ENCODE data around the gene ACP1.

Gene ACP1

DNA sequence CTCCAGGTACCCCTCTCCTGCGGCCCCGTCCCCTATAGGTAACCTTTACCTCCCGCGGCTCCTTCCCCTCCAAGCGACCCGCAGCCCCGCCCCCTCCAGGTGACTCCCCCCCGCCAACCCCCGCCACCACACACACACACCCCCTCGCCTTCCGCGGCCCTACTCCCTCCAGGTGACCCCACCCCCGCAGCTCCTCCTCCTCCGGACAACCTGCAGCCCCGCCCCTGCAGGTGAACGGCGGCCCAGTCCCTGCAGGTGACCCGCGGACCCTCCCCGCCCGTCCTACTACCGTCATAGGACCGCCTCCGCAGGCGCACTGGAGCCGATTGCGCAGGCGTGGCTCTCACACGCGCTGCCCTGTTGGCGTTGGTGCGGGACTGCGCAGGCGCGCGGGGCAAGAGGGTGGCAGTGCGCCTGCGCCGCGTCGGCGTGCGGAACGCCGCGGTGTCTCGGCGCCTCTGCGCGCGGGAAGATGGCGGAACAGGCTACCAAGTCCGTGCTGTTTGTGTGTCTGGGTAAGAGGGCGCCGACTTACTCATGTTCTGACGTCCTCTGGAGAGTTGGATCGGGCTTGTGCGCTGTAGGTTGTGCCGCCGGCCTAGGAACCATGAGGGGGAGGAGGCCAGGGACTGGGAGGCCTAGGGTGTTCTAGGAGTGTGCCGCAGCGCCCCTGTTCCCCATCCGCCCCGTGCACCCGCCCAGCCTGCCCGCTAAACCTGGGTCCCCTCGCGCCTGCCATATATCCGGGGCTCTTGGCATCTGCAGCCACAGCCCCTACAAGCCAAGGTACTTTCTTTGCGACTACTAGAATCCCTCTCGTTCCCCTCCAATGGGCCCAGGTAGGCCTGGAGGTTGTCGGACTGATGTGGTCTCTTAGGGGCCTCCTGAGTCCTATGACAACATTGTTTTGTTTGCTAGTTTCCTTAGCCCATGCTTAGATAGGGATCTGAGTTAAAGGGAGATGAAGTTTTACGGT, at the start of gene ACP1:
TSS of gene ACP1 (plus strand) at position 455 of the 976 bp plus-strand sequence. CDS start at position 473, 18 bp downstream.
- H3K9ac ChIP-seq (ENCODE audit: low read length), result peak within 1 kb of the TSS; percentile 95
- H3K4me3 ChIP-seq (ENCODE audit: low read depth, low read length, poor library complexity, severe bottlenecking), result peak within 1 kb of the TSS; percentile 99
- peaks cover 68% of the 10 kb centered on the region for H3K4me1 ChIP-seq (ENCODE audit: insufficient read depth, low read length, severe bottlenecking)
- H3K4me2 ChIP-seq (ENCODE audit: low read length), result peak within 1 kb of the TSS; percentile 85
- no peaks in the 10 kb centered on the region for H3K9me2 ChIP-seq (ENCODE audit: low read depth, low read length)
- H3K79me2 ChIP-seq (ENCODE audit: insufficient read depth, low read length), result peaks cover 49% of the 10 kb centered on the region
- no peaks in the 10 kb centered on the region for H3F3A ChIP-seq (ENCODE audit: insufficient read depth, low read length)
- H3K27me3 ChIP-seq (ENCODE audit: insufficient read depth, low read length), result no peaks in the 10 kb centered on the region
- no peaks in the 10 kb centered on the region for H4K20me1 ChIP-seq (ENCODE audit: insufficient read depth, low read length)
- TF ChIP-seq EZH2 (IDR thresholded peaks at IDR 0.05; ENCODE audit: borderline replicate concordance, low read length) (no peak), CTCF (IDR thresholded peaks at IDR 0.05; ENCODE audit: low read length) (no peak)
- H2AFZ ChIP-seq (ENCODE audit: low read length), result 0 out of 2 replicates have a peak within 1 kb of the TSS, but pooled peaks have one; percentile 22
- peak within 1 kb of the TSS; percentile 54 for H3K27ac ChIP-seq (ENCODE audit: low read depth, low read length, poor library complexity, severe bottlenecking)
- peaks cover 34% of the 10 kb centered on the region; the same call in 1 of the 2 replicates for H3K36me3 ChIP-seq (ENCODE audit: insufficient read depth, low read length)
- no peaks in the 10 kb centered on the region for H3K9me3 ChIP-seq (ENCODE audit: low read length)

DNA sequence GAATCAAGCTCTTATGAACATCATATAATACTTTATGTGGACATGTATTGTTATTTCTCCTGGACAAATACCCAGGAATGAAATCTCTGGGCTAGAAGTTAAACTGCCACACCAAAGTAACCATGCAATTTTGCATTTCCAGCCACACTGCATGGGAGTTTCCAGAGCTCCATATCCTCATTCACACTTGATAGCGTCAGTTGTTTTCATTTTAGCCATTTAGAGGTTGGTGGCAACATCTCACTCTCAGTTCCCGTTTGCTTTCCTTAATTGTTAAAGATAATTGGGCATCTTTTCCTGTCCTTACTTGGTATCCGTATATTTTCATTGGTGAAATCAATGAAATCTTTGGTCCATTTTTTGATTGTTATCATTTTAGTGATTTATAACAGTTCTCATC, 48.7 kb upstream of the ACP1 start:
- Histone ChIP-seq H3K4me3 (ENCODE audit: low read depth, low read length, poor library complexity, severe bottlenecking) (no peak overlapping the region), H3K9me2 (ENCODE audit: low read depth, low read length) (no peaks in the 10 kb centered on the region), H3K27ac (ENCODE audit: low read depth, low read length, poor library complexity, severe bottlenecking) (no peak overlapping the region), H3K9me3 (ENCODE audit: low read length) (no peaks in the 10 kb centered on the region), H3K27me3 (ENCODE audit: insufficient read depth, low read length) (no peaks in the 10 kb centered on the region; the same call in 1 of the 2 replicates), H3K4me1 (ENCODE audit: insufficient read depth, low read length, severe bottlenecking) (no peaks in the 10 kb centered on the region), H3K4me2 (ENCODE audit: low read length) (no peak overlapping the region), H3K36me3 (ENCODE audit: insufficient read depth, low read length) (peaks cover 4% of the 10 kb centered on the region; the same call in 1 of the 2 replicates), H3K9ac (ENCODE audit: low read length) (no peak overlapping the region), H3K79me2 (ENCODE audit: insufficient read depth, low read length) (no peaks in the 10 kb centered on the region), H2AFZ (ENCODE audit: low read length) (no peak overlapping the region), H3F3A (ENCODE audit: insufficient read depth, low read length) (no peaks in the 10 kb centered on the region), H4K20me1 (ENCODE audit: insufficient read depth, low read length) (no peaks in the 10 kb centered on the region)
- TF ChIP-seq CTCF (IDR thresholded peaks at IDR 0.05; ENCODE audit: low read length) (no peak), EZH2 (IDR thresholded peaks at IDR 0.05; ENCODE audit: borderline replicate concordance, low read length) (no peak)

GRCh38 chr2:223451-223850, 41.3 kb upstream of the ACP1 start:
- Histone ChIP-seq H3K9me2 (ENCODE audit: low read depth, low read length) (no peaks in the 10 kb centered on the region), H2AFZ (ENCODE audit: low read length) (no peak overlapping the region), H3K4me1 (ENCODE audit: insufficient read depth, low read length, severe bottlenecking) (no peaks in the 10 kb centered on the region), H3K4me3 (ENCODE audit: low read depth, low read length, poor library complexity, severe bottlenecking) (no peak overlapping the region), H3K4me2 (ENCODE audit: low read length) (no peak overlapping the region), H3K36me3 (ENCODE audit: insufficient read depth, low read length) (peaks cover 12% of the 10 kb centered on the region), H4K20me1 (ENCODE audit: insufficient read depth, low read length) (no peaks in the 10 kb centered on the region), H3F3A (ENCODE audit: insufficient read depth, low read length) (no peaks in the 10 kb centered on the region), H3K27ac (ENCODE audit: low read depth, low read length, poor library complexity, severe bottlenecking) (no peak overlapping the region), H3K79me2 (ENCODE audit: insufficient read depth, low read length) (no peaks in the 10 kb centered on the region), H3K9ac (ENCODE audit: low read length) (no peak overlapping the region), H3K27me3 (ENCODE audit: insufficient read depth, low read length) (no peaks in the 10 kb centered on the region), H3K9me3 (ENCODE audit: low read length) (no peaks in the 10 kb centered on the region)
- no peak for TF ChIP-seq EZH2 (IDR thresholded peaks at IDR 0.05; ENCODE audit: borderline replicate concordance, low read length)
- no peak for TF ChIP-seq CTCF (IDR thresholded peaks at IDR 0.05; ENCODE audit: low read length)
